Bronchial epithelial cell (primary cell): ENCODE measurements around the gene NDUFA8. TPM values are rescaled to one million over a fixed set of nuclear protein-coding genes. Genes with fewer than 3 reads are reported as not detected.

Experiments used
- DNase-seq: peaks from one replicate; pipeline ENCODE4 v3.0.0-alpha.2; 2010; ENCODE audit warnings: low read depth
- FAIRE-seq: peaks from 2 replicates; lab custom pipeline; 2011; peaks lifted over from hg19 to GRCh38; lab: Jason Lieb, UNC
- H3K27me3 ChIP-seq: 2 replicates; pipeline ENCODE4 v1.5.1; 2011; ENCODE audit warnings: low read length; ENCODE audit not compliant: control insufficient read depth, insufficient read depth
- H3K36me3 ChIP-seq: 2 replicates; pipeline ENCODE4 v1.5.1; 2011; ENCODE audit warnings: low read length; ENCODE audit not compliant: control insufficient read depth, insufficient read depth
- H3K4me3 ChIP-seq: 2 replicates; pipeline ENCODE4 v1.5.1; 2011; ENCODE audit warnings: mild to moderate bottlenecking, low read depth, low read length, control low read depth
- CTCF ChIP-seq: IDR thresholded peaks from 2 replicates; pipeline ENCODE4 v1.5.1; 2011; ENCODE audit warnings: mild to moderate bottlenecking, moderate library complexity, low read length, control low read depth, inconsistent platforms; ENCODE audit not compliant: insufficient read depth, severe bottlenecking
- total RNA-seq: library from RNA; depleted of rRNA; stranded (reverse); fragments of >200 nt; gene quantifications from 2 replicates; pipeline ENCODE4 v1.2.1, GENCODE V29; 2014

Gene NDUFA8
- total RNA-seq, 1 donor from 2014 or later: 34.2 TPM

DNA sequence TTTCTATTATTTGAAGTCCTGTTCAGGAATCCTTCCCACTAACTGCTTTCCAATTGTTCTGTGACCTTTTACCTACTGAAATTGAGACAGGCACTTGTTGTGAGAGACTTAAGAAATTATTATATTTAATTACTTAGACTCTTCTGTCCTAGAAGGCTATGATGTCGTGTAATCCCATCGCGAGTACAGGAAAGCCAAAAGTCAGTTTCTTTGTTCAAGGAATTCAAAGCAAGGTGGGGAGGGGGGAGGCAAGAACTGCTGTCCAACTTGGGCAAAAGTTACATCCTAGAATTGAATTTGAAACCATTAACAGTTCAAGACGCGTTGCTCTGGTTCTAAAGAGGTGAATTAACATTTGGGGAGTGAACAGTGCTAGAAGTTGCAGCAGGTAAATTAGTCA is 17.9 kb downstream of the NDUFA8 start:
- peaks cover 5% of the 10 kb centered on the region for H3K36me3 ChIP-seq
- no peak for TF ChIP-seq CTCF
- no peaks in the 10 kb centered on the region for H3K27me3 ChIP-seq
- no peak for DNase-seq
- no peak for FAIRE-seq
- no peak overlapping the region for H3K4me3 ChIP-seq

DNA sequence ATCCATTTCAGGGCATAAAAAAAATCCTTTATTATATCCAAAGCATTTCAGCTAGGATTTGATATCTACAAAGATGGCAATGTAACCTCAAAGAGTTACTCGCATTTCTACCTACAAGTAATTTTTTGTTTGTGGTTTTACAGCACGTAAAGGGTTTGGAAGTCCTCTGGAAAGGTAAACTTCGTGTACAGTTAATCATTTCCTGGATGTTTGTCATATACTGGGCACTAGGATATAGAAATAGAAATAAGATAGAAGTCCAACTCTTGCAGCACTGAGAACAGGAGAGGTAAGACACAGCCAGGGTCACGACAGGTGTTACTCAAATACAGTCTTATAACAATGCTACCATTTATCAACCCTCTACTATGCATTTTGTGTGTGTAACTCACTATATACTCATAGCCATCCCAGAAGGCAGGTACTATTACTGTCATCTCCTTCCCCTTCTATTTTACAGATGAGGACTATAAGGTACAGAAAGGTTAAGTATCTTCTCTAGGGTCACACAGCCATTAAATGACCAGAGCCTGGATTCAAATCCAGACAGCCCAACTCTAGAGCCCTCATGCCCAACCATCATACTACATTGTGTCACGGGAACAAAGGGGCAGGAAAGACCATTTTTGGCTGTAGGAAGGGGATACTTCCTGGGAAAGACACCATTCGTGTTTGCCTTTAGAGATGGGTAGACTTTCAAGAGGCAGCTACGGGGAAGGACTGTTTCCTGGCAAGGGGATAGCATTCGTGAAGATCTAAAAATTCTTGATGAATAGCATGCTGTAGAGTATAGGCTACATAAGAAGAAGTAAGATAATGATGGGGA is 19.0 kb downstream of the NDUFA8 start:
- FAIRE-seq (no peak), DNase-seq (peak; percentile 62)
- TF ChIP-seq CTCF: no peak
- H3K27me3 ChIP-seq: no peaks in the 10 kb centered on the region
- peaks cover 5% of the 10 kb centered on the region for H3K36me3 ChIP-seq
- H3K4me3 ChIP-seq: no peak overlapping the region

DNA sequence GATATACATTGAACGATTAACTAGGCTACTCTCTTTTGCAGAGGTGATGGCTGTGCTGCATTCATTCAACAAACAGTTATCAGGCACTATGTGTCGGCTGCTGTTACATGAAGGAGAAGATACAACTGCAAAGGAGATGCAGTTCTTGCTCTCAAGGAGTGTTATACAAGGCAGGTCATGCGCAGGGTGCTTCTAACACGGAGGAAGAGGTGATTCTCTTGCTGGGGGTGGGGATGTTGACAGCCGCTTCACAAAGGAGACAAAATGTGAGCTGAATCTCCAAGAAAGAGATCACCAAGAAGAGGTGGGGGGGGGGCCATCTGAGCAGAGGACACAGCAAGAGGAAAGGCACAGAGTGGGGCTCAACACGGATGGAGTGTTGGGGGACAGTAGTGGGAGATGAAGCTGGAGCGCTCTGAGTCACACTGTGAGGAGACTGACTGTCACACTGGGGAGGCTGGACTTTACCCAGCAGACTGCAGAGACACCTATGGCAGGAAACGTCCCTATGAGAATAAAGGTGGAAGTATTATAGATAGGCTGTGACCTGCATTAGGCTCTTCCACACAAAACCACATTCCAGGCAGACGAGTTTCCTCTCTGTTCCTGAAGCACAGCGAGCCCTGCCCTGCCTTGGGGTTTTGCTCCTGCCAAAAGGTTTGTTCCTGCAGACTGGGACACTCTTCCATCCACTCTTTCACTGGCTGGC is 20.9 kb downstream of the NDUFA8 start:
- Histone ChIP-seq H3K36me3 (peaks cover 1% of the 10 kb centered on the region), H3K27me3 (no peaks in the 10 kb centered on the region), H3K4me3 (no peak overlapping the region)
- FAIRE-seq (no peak), DNase-seq (no peak)
- no peak for TF ChIP-seq CTCF

- DNase-seq (no peak), FAIRE-seq (no peak)
- Histone ChIP-seq H3K4me3 (no peak overlapping the region), H3K36me3 (no peaks in the 10 kb centered on the region), H3K27me3 (no peaks in the 10 kb centered on the region)
- no peak for TF ChIP-seq CTCF
Observed at GRCh38 chr9:122135529-122135859, 24.1 kb downstream of the NDUFA8 start.

GRCh38 chr9:122134822-122135528 is 24.6 kb downstream of the NDUFA8 start:
- no peak for FAIRE-seq
- TF ChIP-seq CTCF: no peak

More at GRCh38 chr9:122134822-122135528, 24.6 kb downstream of the NDUFA8 start:
- H3K4me3 ChIP-seq: no peak overlapping the region
- H3K36me3 ChIP-seq: no peaks in the 10 kb centered on the region
- no peak for DNase-seq
- H3K27me3 ChIP-seq: no peaks in the 10 kb centered on the region
